HG02884 (cell line): Measurements from ENCODE around the gene PTPRN2.

Source experiments
- ATAC-seq: cut with Tn5 transposase; IDR thresholded peaks from one replicate; pipeline ENCODE4 v1.9.1; 2021; ENCODE audit warnings: mild to moderate bottlenecking, moderate library complexity; ENCODE audit not compliant: unreplicated experiment

PTPRN2 gene

GRCh38 chr7:158137516-158138328, 449.9 kb downstream of the PTPRN2 start:
- ATAC-seq, result no peak

DNA sequence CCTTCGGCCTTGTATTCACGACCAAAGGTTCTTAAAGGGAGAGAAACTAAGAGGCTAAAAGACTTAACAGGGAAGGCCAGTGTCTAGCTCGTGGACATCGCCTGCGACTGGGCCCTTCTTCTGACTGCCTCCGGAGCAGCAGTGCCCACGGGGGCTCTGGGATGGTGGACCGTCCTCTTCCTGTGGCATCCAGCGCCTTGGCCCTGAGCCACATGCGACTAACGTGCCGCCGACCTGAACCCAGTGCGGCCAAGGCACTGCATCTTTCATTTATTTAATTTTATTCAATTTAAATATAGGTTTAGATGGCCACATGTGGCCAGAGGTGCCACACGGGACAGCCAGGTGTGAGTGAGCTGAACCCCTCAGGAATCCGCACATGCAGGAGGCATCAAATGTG, 451.7 kb downstream of the PTPRN2 start:
- no peak for ATAC-seq

GRCh38 chr7:158134824-158135223, 452.8 kb downstream of the PTPRN2 start:
- no peak for ATAC-seq

DNA sequence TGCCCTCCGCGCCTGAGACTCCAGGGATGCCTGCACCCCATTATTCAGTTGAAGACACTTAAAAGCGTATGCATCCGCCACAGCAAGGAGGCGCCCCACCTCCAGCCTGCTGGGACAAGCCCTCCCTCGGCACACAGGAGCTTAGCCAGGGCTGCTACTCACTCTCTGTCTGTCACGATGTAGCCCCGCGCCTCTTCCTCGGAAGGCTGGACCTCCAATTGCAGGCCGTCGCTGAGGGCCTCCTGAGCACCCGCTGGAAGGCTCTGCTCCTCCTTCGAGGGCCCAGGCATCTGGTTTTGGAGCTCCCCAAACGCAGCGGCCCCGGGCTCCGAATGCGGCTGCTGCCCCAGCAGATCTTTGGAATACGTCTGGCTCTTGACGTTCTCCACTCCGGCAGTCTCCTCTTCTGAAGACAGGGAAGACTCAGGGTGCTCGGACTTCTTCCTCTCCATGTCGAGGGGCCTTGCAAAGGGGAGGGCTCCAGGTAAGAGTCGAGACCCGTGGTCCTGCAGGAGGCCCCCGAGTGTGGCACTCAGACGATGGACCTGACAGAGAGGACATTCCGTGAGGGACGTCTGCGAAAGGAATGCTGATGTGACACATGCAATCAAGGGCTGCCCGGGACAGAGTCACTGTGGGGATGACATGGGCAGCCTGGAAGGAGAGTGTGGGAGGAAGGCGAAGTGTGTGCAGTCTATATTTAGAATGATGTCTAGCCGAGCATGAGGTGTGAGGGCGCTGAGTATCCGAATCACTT, 453.9 kb downstream of the PTPRN2 start:
- ATAC-seq, result no peak

DNA sequence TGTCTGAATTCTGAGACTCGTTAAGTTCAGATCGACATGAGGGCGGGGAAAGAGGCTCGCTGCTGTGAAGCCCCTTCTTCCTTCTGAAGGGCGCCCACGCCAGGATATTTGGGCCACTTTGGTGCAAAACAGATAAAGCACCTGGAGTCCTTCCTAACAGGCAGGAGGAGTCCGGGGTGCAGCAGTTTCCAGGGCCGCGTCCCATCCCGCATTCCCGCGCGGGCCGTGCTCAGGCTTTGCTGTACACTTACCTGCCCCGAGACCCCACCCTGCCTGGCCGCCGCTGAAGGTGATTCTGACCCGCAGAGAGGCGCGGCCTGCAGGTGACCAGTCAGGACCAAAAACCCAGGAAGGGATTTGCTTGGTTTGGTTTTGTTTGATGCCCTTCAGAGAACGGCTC, 454.6 kb downstream of the PTPRN2 start:
- ATAC-seq, result no peak

DNA sequence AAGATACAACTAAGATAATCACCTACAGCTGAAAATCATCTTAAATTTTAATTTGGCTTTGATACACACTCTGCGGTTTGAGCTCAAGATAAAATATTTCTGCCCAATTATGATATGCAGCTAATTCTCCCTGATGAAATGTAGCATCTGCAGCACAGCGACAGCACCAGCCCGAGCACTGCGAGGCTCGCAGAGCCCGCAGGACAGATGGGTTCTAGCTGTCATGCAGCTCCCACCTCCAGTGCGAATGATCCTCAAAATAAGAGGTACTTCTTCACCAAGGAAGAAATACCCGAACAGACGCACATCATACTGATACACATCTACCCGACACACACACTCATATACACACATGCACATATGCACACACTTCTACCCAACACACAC, 457.6 kb downstream of the PTPRN2 start:
- no peak for ATAC-seq

GRCh38 chr7:158129037-158130022, 458.3 kb downstream of the PTPRN2 start:
- ATAC-seq, result no peak

DNA sequence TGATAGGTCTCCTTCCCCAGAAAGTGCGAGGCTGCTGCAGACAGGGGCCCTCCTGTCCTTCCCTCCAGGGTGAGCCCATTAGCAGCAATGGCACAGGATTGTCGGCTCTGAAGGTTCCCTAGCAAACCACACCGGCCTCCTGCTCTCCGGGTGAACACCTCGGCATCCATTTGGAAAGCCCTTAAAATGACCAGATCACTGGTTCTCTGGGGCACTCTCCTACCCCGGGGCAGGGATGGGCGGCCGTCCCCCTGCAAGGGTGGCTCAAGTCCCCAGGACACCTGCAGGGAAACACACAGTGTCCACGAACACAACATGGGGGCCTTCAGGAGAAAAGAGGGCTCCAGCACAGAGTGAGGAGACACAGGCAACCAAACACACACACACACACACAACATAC, 459.1 kb downstream of the PTPRN2 start:
- ATAC-seq, result no peak

- no peak for ATAC-seq
Observed at GRCh38 chr7:158127241-158127640, 460.4 kb downstream of the PTPRN2 start.

DNA sequence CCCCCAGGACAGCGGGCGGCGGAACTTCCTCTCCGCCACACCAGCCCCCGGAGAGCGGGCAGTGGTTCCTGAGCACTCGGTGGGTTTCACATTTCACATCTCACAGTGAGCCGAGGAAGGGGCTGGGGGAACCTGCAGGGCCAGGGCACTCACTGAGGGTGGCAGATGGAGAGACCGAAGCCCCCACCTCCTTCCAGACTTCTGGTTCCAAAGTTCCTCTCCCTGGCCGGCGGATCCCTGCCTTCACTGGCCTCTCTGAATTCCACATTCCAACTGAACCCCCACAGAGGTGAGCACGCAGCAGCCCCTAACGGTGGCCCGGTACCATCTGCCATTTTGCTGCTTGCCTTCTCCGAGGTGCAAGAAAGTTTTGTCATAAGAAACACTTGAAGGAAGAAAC, 461.0 kb downstream of the PTPRN2 start:
- ATAC-seq, result no peak

DNA sequence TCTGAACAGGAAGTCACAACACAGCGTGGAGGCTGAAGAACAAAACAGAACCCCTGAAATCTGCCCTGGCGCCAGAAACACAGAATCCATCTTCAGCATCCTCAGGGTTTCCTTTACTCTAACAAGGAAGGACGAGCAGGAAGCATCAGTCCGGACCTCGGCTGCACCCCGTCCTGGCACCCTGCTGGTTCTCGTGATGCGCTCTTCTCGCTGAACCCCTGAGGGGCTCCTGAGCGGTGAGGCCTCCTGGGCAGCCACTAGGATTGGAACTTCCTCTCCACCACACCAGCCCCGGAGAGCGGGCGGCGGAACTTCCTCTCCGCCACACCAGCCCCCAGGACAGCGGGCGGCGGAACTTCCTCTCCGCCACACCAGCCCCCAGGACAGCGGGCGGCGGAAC, 461.9 kb downstream of the PTPRN2 start:
- ATAC-seq, result no peak

- ATAC-seq, result no peak
Observed at GRCh38 chr7:158125091-158125490, 462.5 kb downstream of the PTPRN2 start.

DNA sequence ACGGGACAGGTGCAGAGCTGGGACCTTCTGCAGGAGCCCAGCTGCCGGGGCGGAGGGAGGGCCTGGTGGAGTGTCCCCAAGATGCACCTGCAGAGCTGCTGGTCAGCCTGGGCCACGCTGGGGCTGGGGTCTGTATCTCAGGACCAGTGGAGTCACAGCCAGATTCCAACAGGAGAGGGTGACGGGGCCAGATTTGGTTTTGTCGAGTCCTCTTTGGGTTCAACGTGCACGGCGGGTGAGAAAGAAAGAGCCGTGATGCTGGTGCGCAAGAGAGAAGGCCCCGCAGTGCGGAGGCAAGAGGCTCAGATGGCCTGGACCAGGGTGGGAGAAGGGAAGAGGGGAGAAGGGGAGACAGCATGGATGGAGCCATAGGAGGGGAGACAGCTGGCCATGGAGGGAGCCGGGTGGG, 462.9 kb downstream of the PTPRN2 start:
- no peak for ATAC-seq

DNA sequence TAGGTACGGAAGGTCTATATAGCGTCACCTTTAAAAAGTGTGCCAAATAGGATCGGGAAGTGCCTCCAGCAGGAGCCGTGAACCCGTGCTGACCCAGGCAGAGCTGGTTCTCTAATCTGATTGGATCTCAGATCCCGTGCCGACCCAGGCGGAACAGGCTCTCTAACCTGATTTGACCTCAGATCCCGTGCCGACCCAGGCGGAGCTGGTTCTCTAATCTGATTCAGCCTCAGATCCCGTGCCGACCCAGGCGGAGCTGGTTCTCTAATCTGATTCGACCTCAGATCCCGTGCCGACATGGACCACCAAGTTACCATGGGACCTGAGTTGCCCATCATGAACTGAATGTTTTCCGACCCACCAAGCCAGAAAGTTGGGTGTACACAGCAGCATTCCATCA, 463.9 kb downstream of the PTPRN2 start:
- ATAC-seq, result no peak

DNA sequence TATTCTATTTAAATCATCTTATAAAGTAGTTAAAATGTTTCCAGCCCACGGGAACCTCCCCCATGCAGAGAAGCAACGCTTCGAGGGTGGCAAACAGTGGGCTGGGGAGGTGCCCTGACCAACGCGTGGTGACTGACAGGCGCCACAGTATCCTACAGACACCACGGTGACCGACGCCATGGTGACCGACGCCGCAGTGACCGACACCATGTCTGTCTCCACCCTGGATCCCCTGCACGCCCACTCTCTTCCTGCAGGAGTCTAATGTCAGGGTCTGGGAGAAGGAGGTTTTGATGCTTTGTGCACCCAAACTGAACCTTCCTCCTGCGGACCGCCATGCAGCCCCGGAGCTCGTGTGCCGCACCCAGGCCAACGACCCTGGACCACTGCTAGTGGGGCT, 464.4 kb downstream of the PTPRN2 start:
- no peak for ATAC-seq

DNA sequence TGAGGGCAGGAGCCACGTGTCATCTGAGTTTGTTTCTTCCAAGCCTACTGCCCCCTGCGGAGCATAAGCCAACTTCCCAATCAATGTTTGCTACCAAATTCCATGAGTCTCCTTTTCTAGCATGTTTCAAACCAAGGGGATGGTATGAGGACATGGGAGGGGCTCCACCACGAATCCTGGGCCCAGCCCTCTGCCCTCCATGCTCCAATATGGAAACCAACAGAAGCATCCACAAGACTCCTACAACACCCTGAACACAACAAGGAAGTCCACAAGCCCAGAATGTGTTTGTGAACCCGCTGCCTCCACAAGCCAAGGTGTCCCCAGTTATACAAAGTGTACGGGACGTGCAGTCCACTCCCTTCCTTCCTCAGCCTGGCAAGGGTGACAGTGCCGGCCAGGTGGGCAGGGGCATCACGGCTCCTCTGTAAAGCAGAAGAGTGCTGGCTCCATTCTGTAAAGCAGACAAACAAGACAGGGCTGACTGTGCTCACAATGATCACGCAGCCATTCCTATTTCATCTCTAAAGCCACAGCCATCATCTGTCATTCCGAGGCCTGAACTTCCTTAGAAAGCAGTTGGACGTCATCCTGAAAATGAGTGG, 466.1 kb downstream of the PTPRN2 start:
- ATAC-seq, result no peak

GRCh38 chr7:158120716-158121115, 466.9 kb downstream of the PTPRN2 start:
- ATAC-seq, result no peak

DNA sequence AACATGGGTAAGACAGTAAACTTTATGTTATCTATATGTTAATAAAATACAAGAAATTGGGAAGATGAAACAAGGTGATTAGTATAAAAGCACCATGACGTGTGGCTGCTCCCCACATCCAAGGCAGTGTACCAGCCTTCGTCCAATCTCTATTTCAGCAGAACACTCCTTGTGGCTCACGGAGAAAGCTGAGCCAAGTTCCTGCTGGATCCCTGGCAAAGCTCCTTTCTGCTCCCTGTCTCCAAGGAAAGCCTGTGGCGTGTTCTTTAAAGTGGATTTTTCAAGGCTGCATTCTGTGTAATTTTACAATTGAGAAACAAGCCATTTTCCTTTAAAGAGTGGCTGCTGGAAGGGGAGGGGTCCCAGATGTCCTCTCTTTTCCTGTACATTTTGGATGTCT, 467.3 kb downstream of the PTPRN2 start:
- no peak for ATAC-seq

GRCh38 chr7:158117341-158118222, 470.0 kb downstream of the PTPRN2 start:
- no peak for ATAC-seq

DNA sequence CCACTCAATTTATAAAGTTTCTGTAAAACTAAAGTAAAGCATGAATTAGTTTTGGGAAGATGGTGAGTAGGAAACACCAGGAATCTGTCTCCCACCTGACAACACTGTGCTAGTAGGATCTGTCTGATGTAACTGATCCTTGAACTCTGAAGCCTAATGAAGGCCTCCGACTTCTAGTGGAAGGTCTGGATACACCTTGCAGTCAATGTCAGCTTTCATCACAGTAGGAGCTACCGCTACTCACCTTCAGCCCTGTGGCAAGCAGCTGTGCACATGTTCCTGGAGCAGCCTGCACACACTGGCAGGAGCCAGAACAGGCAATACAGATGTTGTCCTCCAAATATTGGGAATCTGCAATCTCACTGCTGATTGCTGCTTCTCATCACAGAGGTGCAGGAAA, 471.4 kb downstream of the PTPRN2 start:
- no peak for ATAC-seq
